HCT116 (cell line): ENCODE results near the gene DYNLRB1. TPM values are rescaled to one million over a fixed set of nuclear protein-coding genes. Genes with fewer than 3 reads are reported as not detected.
"Not testable (repeated sequence)": the region's sequence is repeated elsewhere in the genome, so short reads cannot be mapped to it uniquely, and the experiment has no call there.

Experiments used
- ATAC-seq: fragments of 200-7000 bp; cut with Tn5 transposase; 2 replicates; pipeline ENCODE4 v1.9.1; 2020; ENCODE audit warnings: mild to moderate bottlenecking, moderate library complexity
- BruUV-seq: library from RNA; stranded (reverse); fragments of 400-500 nt; replicated peaks from 2 replicates; lab custom pipeline; 2021; lab: Mats Ljungman, UMichigan
- CTCF ChIA-PET: fragments of 300-600 bp; sonication (Branson Sonifier 250); formaldehyde crosslinking; loops from one replicate; lab custom pipeline; 2021; ENCODE audit warnings: antibody characterized with exemption; lab: Charles Lee
- POLR2A ChIA-PET: fragments of 300-600, 350-600 bp; sonication (Branson Sonifier 250); formaldehyde crosslinking; loops from one replicate; lab custom pipeline; 2021; ENCODE audit warnings: antibody characterized with exemption; lab: Charles Lee
- RAD21 ChIA-PET, 2 experiments: fragments of 300-600 bp; sonication (Branson Sonifier 250); formaldehyde crosslinking; loops; one replicate each; lab custom pipeline; 2023; ENCODE audit warnings: low total read pairs in 2 of 2; ENCODE audit not compliant: uncharacterized antibody in 2 of 2, unreplicated experiment in 2 of 2, low non-redundant PET in 1 of 2; lab: Charles Lee
- DNase-seq: peaks from one replicate; pipeline ENCODE4 v3.0.0-alpha.2; 2010; ENCODE audit warnings: low read depth, low spot score
- H2AFZ ChIP-seq: fragments of 200-600 bp; shearing (Covaris generic), sonication (generic); 2 replicates; pipeline ENCODE4 v1.6.1; 2017; ENCODE audit warnings: low read depth, mixed run types, mixed read lengths, antibody characterized with exemption, low read length; ENCODE audit not compliant: poor library complexity, severe bottlenecking
- H3K27ac ChIP-seq: 2 replicates; pipeline ENCODE4 v1.5.1; 2012; ENCODE audit warnings: low read depth, low read length
- H3K27me3 ChIP-seq: fragments of 200-600 bp; sonication (generic); 2 replicates; pipeline ENCODE4 v1.6.1; 2016; ENCODE audit warnings: mixed run types, low read length, mixed read lengths; ENCODE audit not compliant: insufficient read depth
- H3K36me3 ChIP-seq, 2 experiments: fragments of 200-500 bp in 1 of 2; fragments of 200-600 bp in 1 of 2; sonication (Bioruptor generic) in 1 of 2; sonication (generic) in 1 of 2; 2 replicates each; pipeline versions ENCODE4 v1.5.1 to v1.6.1; 2014 to 2016; ENCODE audit warnings: low read length in 2 of 2, inconsistent platforms in 1 of 2, mixed read lengths in 1 of 2, mixed run types in 1 of 2; ENCODE audit not compliant: insufficient read depth in 2 of 2, control insufficient read depth in 1 of 2
- H3K4me1 ChIP-seq, 2 experiments: fragments of 200-600 bp in 1 of 2; sonication (generic) in 1 of 2; 2 replicates each; pipeline versions ENCODE4 v1.5.1 to v1.6.1; 2012 to 2017; ENCODE audit warnings: low read length in 2 of 2, inconsistent platforms in 1 of 2, mild to moderate bottlenecking in 1 of 2, mixed read lengths in 1 of 2, mixed run types in 1 of 2, moderate library complexity in 1 of 2; ENCODE audit not compliant: insufficient read depth in 2 of 2, control insufficient read depth in 1 of 2
- H3K4me2 ChIP-seq: fragments of 200-600 bp; sonication (generic); 2 replicates; pipeline ENCODE4 v1.6.1; 2017; ENCODE audit warnings: mixed run types, low read length, mixed read lengths
- H3K4me3 ChIP-seq, 2 experiments: fragments of 200-600 bp in 1 of 2; sonication (generic) in 1 of 2; replicated peaks in 1 of 2; 2 replicates each; pipeline ENCODE4 v1.5.1; 2011 to 2016; ENCODE audit warnings: low read length in 2 of 2, control low read depth in 1 of 2, low read depth in 1 of 2, mild to moderate bottlenecking in 1 of 2, mixed read lengths in 1 of 2, mixed run types in 1 of 2
- H3K79me2 ChIP-seq: fragments of 200-600 bp; sonication (generic); 2 replicates; pipeline ENCODE4 v1.6.1; 2017; ENCODE audit warnings: mild to moderate bottlenecking, mixed run types, low read length, moderate library complexity, mixed read lengths; ENCODE audit not compliant: insufficient read depth
- H3K9ac ChIP-seq: fragments of 200-600 bp; sonication (generic); 2 replicates; pipeline ENCODE4 v1.6.1; 2016; ENCODE audit warnings: low read length, mixed read lengths
- H3K9me2 ChIP-seq: fragments of 200-600 bp; sonication (generic), shearing (Covaris generic); 2 replicates; pipeline ENCODE4 v1.6.1; 2017; ENCODE audit warnings: mixed run types, mild to moderate bottlenecking, moderate library complexity; ENCODE audit not compliant: insufficient read depth
- H3K9me3 ChIP-seq, 2 experiments: fragments of 200-500 bp in 1 of 2; fragments of 200-600 bp in 1 of 2; sonication (Bioruptor generic) in 1 of 2; sonication (generic) in 1 of 2; 2 replicates each; pipeline ENCODE4 v1.6.1; 2014 to 2017; ENCODE audit warnings: low read length in 2 of 2, mixed read lengths in 2 of 2, inconsistent platforms in 1 of 2, low read depth in 1 of 2, mild to moderate bottlenecking in 1 of 2, mixed run types in 1 of 2, moderate library complexity in 1 of 2; ENCODE audit not compliant: control insufficient read depth in 1 of 2, insufficient read depth in 1 of 2
- H4K20me1 ChIP-seq: fragments of 200-600 bp; sonication (generic), shearing (Covaris generic); 2 replicates; pipeline ENCODE4 v1.6.1; 2017; ENCODE audit warnings: mixed run types, mild to moderate bottlenecking, moderate library complexity; ENCODE audit not compliant: insufficient read depth
- ATF3 ChIP-seq: IDR thresholded peaks from 2 replicates; pipeline ENCODE4 v1.6.1; 2012
- CEBPB ChIP-seq: IDR thresholded peaks from 2 replicates; pipeline ENCODE4 v1.6.1; 2012; ENCODE audit warnings: low read depth
- EGR1 ChIP-seq: IDR thresholded peaks from 2 replicates; pipeline ENCODE4 v1.6.1; 2012; ENCODE audit warnings: low read depth
- ELF1 ChIP-seq: IDR thresholded peaks from 2 replicates; pipeline ENCODE4 v1.6.1; 2012; ENCODE audit warnings: low read depth, borderline replicate concordance
- EZH2 ChIP-seq: fragments of 200-600 bp; sonication (generic); IDR thresholded peaks from 2 replicates; pipeline ENCODE4 v1.6.1; 2017; ENCODE audit warnings: antibody characterized with exemption, mixed run types
- EZH2phosphoT487 ChIP-seq: fragments of 200-600 bp; IDR thresholded peaks from 2 replicates; pipeline ENCODE4 v1.6.1; 2018; ENCODE audit warnings: antibody characterized with exemption, borderline replicate concordance
- FOSL1 ChIP-seq: IDR thresholded peaks from 2 replicates; pipeline ENCODE4 v1.6.1; 2012; ENCODE audit warnings: low read depth
- JUND ChIP-seq: IDR thresholded peaks from 2 replicates; pipeline ENCODE4 v1.6.1; 2012
- MAX ChIP-seq: IDR thresholded peaks from 2 replicates; pipeline ENCODE4 v1.6.1; 2012
- POLR2AphosphoS5 ChIP-seq: IDR thresholded peaks from 2 replicates; pipeline ENCODE4 v1.6.1; 2011; ENCODE audit warnings: mild to moderate bottlenecking, low read depth, low read length, moderate library complexity
- REST ChIP-seq: IDR thresholded peaks from 2 replicates; pipeline ENCODE4 v1.6.1; 2012; ENCODE audit warnings: low read depth
- SP1 ChIP-seq: IDR thresholded peaks from 2 replicates; pipeline ENCODE4 v1.6.1; 2012; ENCODE audit warnings: low read depth
- TCF7L2 ChIP-seq: IDR thresholded peaks from 2 replicates; pipeline ENCODE4 v1.7.0; 2011; ENCODE audit warnings: borderline replicate concordance, inconsistent platforms; ENCODE audit not compliant: insufficient read depth, insufficient read length; ENCODE audit errors: extremely low read depth
- YY1 ChIP-seq: IDR thresholded peaks from 2 replicates; pipeline ENCODE4 v1.6.1; 2011; ENCODE audit warnings: low read length, low read depth, moderate library complexity, mild to moderate bottlenecking; ENCODE audit not compliant: insufficient replicate concordance; ENCODE audit errors: extremely low read depth
- ZBTB33 ChIP-seq: IDR thresholded peaks from 2 replicates; pipeline ENCODE4 v1.6.1; 2011; ENCODE audit warnings: mild to moderate bottlenecking, low read length, moderate library complexity; ENCODE audit not compliant: insufficient replicate concordance; ENCODE audit errors: extremely low read depth
- ZFX ChIP-seq: fragments of 450-650 bp; IDR thresholded peaks from 2 replicates; pipeline ENCODE4 v1.6.1; 2017
- ZNF274 ChIP-seq: fragments of 200-500 bp; sonication (Bioruptor generic); IDR thresholded peaks from 2 replicates; pipeline ENCODE4 v1.6.1; 2014; ENCODE audit warnings: mild to moderate bottlenecking, low read depth, low read length, inconsistent platforms
- intact Hi-C: fragments of 100-400 bp; cut with micrococcal nuclease; formaldehyde crosslinking; loops from 2 replicates; pipeline ENCODE4 v1.10.0; 2022
- total RNA-seq: library from RNA; stranded (reverse); gene quantifications from one replicate; pipeline ENCODE4 v1.2.1, GENCODE V29; 2021; ENCODE audit not compliant: unreplicated experiment

DYNLRB1 gene
- total RNA-seq, 1 experiment from 2014 or later = 106 TPM

GRCh38 chr20:34479627-34480026 is 36.6 kb upstream of the DYNLRB1 start:
- Histone ChIP-seq H3K27ac (no peak overlapping the region), H3K79me2 (peaks cover 12% of the 10 kb centered on the region; the same call in 1 of the 2 replicates), H3K4me2 (no peak overlapping the region), H3K9ac (no peak overlapping the region), H3K9me2 (no peaks in the 10 kb centered on the region), H3K27me3 (no peaks in the 10 kb centered on the region), H3K9me3 (peaks cover 0 to 4% of the 10 kb centered on the region in 2 experiments; a peak in 1 of 4 replicates), H2AFZ (no peak overlapping the region), H3K4me1 (no peaks in the 10 kb centered on the region), H4K20me1 (no peaks in the 10 kb centered on the region), H3K36me3 (peaks cover 36 to 67% of the 10 kb centered on the region in 2 experiments), H3K4me3 (no peak overlapping the region)
- ATAC-seq (no peak), DNase-seq (no peak)
- intact Hi-C loops = no loop called here
- BruUV-seq = no TSS peak
- ChIA-PET CTCF (no interaction called here), RAD21 (no interaction called here), POLR2A (no interaction called here)
- no peak for TF ChIP-seq ELF1
- no peak for TF ChIP-seq SP1
- TF ChIP-seq EZH2phosphoT487 = no peak
- TF ChIP-seq CEBPB = no peak
- TF ChIP-seq POLR2AphosphoS5 = no peak
- TF ChIP-seq FOSL1 = no peak
- TF ChIP-seq EGR1 = no peak
- TF ChIP-seq ZNF274 = no peak
- no peak for TF ChIP-seq ZBTB33
- no peak for TF ChIP-seq ATF3
- TF ChIP-seq ZFX = no peak
- no peak for TF ChIP-seq REST
- no peak for TF ChIP-seq YY1
- no peak for TF ChIP-seq TCF7L2
- TF ChIP-seq JUND = no peak
- no peak for TF ChIP-seq EZH2
- TF ChIP-seq MAX = no peak

GRCh38 chr20:34482154-34482553 is 34.1 kb upstream of the DYNLRB1 start:
- BruUV-seq, DNase-seq, H4K20me1 ChIP-seq, H2AFZ ChIP-seq, POLR2A ChIA-PET, CTCF ChIA-PET, H3K4me2 ChIP-seq, H3K4me3 ChIP-seq, H3K9me2 ChIP-seq, intact Hi-C loops, H3K9ac ChIP-seq, H3K27ac ChIP-seq, RAD21 ChIA-PET, H3K4me1 ChIP-seq, H3K9me3 ChIP-seq, ATAC-seq, H3K27me3 ChIP-seq: not testable (repeated sequence)
- Histone ChIP-seq H3K36me3 (peaks cover 35 to 67% of the 10 kb centered on the region in 2 experiments), H3K79me2 (peaks cover 14% of the 10 kb centered on the region; the same call in 1 of the 2 replicates)
